ENCODE results near the gene ZDHHC14. TPM values are rescaled to one million over a fixed set of nuclear protein-coding genes. Genes with fewer than 3 reads are reported as not detected.

Gene ZDHHC14
- total RNA-seq, 2 experiments from 2014 or later = 1.7 to 2.5 TPM

DNA sequence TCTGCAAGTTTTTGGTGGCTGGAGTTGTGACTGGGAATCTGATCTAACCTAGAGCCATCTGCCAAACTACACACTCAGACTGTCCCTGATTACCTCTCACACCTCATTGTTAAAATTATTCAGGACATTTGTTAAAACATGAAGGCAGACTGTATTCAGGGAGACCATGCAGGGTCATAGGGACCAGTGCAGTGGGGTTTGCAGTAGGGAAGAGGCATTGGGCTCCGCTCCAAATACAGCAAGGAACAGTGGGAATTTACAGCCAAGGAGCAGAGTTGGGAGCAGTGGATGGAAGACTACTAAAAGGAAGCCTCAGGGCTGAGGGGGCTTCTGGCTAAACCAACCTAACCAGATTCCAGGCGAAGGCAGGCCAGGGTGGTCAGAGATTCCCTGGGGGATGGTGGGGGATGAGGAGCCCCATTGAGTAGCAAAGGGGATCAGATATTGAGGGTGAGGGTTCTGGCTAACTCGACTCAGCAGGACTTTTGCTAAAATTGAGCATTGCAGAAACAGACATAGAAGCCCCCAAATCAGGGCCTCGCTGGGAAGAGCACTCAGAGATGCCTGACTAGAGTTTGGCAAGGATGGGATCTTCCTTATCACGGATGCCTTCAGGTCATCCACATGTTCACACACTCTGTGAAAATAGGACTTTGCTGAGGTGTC, 172.0 kb downstream of the ZDHHC14 start:
- intact Hi-C loops (cut with micrococcal nuclease) = no loop called here
- ChIA-PET CTCF (no interaction called here), POLR2A (interaction anchor here (1.0 kb wide), 1 partner anchor 12 kb away, joined by 3 read pairs; no protein-coding TSS in a partner anchor)
- ATAC-seq = no peak
- no peaks in the 10 kb centered on the region for H3K36me3 Mint-ChIP-seq (ENCODE audit: low read depth)
- no peak overlapping the region for H3K27ac Mint-ChIP-seq
- no peak for DNase-seq
- H3K27me3 Mint-ChIP-seq = peaks cover 1% of the 10 kb centered on the region
- TF ChIP-seq, protein P1, sequence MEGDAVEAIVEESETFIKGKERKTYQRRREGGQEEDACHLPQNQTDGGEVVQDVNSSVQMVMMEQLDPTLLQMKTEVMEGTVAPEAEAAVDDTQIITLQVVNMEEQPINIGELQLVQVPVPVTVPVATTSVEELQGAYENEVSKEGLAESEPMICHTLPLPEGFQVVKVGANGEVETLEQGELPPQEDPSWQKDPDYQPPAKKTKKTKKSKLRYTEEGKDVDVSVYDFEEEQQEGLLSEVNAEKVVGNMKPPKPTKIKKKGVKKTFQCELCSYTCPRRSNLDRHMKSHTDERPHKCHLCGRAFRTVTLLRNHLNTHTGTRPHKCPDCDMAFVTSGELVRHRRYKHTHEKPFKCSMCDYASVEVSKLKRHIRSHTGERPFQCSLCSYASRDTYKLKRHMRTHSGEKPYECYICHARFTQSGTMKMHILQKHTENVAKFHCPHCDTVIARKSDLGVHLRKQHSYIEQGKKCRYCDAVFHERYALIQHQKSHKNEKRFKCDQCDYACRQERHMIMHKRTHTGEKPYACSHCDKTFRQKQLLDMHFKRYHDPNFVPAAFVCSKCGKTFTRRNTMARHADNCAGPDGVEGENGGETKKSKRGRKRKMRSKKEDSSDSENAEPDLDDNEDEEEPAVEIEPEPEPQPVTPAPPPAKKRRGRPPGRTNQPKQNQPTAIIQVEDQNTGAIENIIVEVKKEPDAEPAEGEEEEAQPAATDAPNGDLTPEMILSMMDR (IDR thresholded peaks at IDR 0.05) = no peak
- peaks cover 42% of the 10 kb centered on the region for H3K4me1 Mint-ChIP-seq (ENCODE audit: low read depth)
- H3K4me3 Mint-ChIP-seq = no peak overlapping the region
- H3K9me3 Mint-ChIP-seq = peaks cover 3% of the 10 kb centered on the region

DNA sequence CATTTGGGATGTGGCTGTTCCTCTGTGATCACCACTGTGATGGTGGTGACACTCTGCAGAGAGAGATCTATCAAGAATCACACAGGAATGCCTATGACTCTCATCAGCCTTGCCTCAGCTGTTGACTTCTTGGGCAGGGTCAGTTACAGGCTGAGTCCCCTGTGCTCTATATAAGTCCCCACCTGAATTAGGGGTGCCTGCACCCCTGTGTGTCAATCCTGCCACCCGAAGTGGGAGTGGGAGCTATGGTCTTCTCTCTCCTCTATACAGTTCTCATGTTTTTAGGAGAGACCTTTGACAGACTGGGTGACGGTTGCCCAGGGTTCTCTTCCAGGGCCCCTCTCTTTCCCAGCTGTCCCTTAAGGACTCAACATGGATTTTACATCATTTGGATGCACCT, 173.8 kb downstream of the ZDHHC14 start:
- ChIA-PET POLR2A (no interaction called here), CTCF (interaction anchor here (1.1 kb wide), 1 partner anchor 12 kb away, joined by 3 read pairs; no protein-coding TSS in a partner anchor)
- Mint-ChIP-seq H3K4me3 (no peak overlapping the region), H3K36me3 (ENCODE audit: low read depth) (no peaks in the 10 kb centered on the region), H3K9me3 (peaks cover 3% of the 10 kb centered on the region), H3K27ac (no peak overlapping the region), H3K27me3 (peaks cover 1% of the 10 kb centered on the region), H3K4me1 (ENCODE audit: low read depth) (peaks cover 44% of the 10 kb centered on the region)
- TF ChIP-seq, protein P1 (IDR thresholded peaks at IDR 0.05) = no peak
- DNase-seq (no peak), ATAC-seq (no peak)
- intact Hi-C loops (cut with micrococcal nuclease) = no loop called here

DNA sequence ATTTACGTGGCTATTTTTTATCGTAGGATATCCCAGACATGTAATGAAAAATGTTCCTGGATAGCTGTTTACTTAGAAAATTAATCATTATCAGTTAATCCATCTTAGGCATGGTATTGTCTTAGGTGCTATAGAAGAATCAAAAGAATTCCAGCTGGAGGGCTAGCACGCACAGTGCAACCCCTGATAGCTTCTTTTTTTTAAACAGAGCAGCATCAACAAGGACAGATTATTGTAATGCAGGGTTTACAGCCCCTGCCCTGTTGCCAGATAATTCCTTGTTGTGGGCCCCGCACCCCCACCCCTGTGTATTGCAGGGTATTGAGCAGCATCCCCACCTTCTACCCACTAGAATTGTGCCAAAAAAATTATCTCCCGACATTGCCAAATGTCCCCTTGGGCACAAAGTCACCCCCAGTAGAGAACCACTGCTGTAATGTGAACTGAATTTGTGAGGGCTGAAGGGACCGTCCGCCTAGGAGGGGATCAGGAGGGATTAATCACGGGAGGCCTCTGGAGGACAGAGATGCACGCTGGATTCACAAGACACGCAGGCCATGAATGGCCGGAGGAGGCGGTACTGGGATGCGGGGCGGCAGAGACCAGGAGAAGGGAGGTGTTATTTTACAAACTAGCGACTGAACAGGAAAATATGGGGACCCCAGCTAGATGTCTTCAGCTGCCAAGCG, 174.6 kb downstream of the ZDHHC14 start:
- POLR2A ChIA-PET = no interaction called here
- no peak overlapping the region for H3K4me3 Mint-ChIP-seq
- H3K4me1 Mint-ChIP-seq (ENCODE audit: low read depth) = peaks cover 35% of the 10 kb centered on the region
- peaks cover 2% of the 10 kb centered on the region for H3K9me3 Mint-ChIP-seq
- ATAC-seq = no peak
- DNase-seq = no peak
- no peak overlapping the region for H3K27ac Mint-ChIP-seq
- TF ChIP-seq, protein P1 (IDR thresholded peaks at IDR 0.05) = no peak
- CTCF ChIA-PET = interaction anchor here (1.1 kb wide), 1 partner anchor 13 kb away, joined by 3 read pairs; no protein-coding TSS in a partner anchor
- no peaks in the 10 kb centered on the region for H3K36me3 Mint-ChIP-seq (ENCODE audit: low read depth)
- intact Hi-C loops (cut with micrococcal nuclease) = no loop called here
- no peaks in the 10 kb centered on the region for H3K27me3 Mint-ChIP-seq

DNA sequence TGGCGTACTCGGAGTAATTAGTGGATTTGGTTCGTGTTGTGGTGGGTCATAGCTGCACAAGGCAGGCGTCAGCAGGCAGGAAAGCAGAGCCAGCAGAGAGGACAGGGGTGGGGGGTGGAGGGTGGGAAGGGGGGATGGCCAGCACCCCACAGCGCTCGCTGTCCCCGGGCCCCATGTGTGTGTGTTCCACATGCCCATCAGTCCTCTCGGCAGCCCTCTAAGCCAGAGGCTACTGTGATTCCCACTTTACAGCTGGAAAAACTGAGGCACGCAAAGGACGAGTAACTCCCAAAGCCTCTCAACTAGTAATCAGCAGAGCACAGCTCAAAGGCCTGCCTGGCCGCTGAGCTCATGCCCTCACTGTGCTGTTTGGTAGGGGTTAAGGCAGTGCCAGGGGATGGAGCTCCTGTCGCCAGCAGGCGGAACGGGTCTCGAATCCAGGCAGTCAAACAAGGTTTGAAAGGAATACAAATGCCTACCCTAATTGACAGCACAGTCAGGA, 175.2 kb downstream of the ZDHHC14 start:
- ChIA-PET POLR2A (interaction anchor here (1.0 kb wide), 1 partner anchor 63 kb away, joined by 3 read pairs; no protein-coding TSS in a partner anchor), CTCF (no interaction called here)
- no peak for DNase-seq
- H3K36me3 Mint-ChIP-seq (ENCODE audit: low read depth) = no peaks in the 10 kb centered on the region
- ATAC-seq = no peak
- H3K27ac Mint-ChIP-seq = no peak overlapping the region
- H3K4me1 Mint-ChIP-seq (ENCODE audit: low read depth) = peaks cover 37% of the 10 kb centered on the region
- TF ChIP-seq, protein P1 (IDR thresholded peaks at IDR 0.05) = no peak
- H3K27me3 Mint-ChIP-seq = no peaks in the 10 kb centered on the region
- no peak overlapping the region for H3K4me3 Mint-ChIP-seq
- H3K9me3 Mint-ChIP-seq = no peaks in the 10 kb centered on the region
- intact Hi-C loops (cut with micrococcal nuclease) = no loop called here

All from activated CD8-positive, alpha-beta T cell treated with anti-CD3 and anti-CD28 coated beads for 36 hours (primary cell).